NCI-H69 (cell line): ENCODE measurements around the gene KAT5.
"Not testable (repeated sequence)": the region's sequence is repeated elsewhere in the genome, so short reads cannot be mapped to it uniquely, and the experiment has no call there.

ENCODE experiments used
- DNase-seq: peaks from one replicate; lab custom pipeline; 2025; lab: John Stamatoyannopoulos, UW

KAT5 gene

DNA sequence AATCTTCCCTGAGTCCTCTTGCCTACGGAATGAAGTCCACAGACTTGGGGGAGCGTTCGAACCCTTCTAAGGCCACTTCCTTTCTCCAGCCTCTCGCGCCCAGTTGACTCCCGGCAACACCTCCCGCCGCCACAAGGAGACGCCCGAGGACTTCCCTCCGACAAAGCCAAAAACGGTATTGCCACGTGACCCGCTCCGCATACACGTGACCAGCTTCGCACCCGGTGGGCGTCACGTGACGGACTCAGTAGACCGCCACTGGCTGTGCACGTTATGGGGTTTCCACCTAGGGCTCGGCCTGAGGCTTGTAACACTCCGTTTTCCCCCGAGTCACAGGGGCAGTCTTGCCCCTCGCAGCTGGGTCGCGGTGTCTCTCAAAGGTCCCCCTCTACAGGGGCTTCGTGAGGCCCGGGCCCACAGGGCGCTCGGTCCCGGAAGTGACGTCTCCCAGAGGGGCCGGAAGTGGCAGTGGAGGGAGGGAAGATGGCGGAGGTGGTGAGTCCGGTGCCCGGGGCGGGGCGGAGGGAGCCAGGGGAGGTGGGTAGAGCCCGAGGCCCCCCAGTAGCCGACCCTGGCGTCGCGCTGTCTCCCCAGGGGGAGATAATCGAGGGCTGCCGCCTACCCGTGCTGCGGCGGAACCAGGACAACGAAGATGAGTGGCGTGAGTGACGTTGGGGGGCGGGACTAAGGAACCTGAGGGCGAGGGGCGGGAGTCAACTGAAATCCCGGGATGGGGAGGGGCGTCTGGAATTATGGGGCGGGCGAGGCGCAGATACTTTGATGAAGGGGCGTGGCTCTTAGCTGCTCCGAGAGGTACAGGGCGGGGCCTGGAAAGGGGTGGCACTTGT lies at the start of gene KAT5:
Gene KAT5 (plus strand): TSS at position 468 of the 848 bp plus-strand sequence. CDS start 16 bp downstream, at position 484.
- peak; percentile 99 for DNase-seq

DNA sequence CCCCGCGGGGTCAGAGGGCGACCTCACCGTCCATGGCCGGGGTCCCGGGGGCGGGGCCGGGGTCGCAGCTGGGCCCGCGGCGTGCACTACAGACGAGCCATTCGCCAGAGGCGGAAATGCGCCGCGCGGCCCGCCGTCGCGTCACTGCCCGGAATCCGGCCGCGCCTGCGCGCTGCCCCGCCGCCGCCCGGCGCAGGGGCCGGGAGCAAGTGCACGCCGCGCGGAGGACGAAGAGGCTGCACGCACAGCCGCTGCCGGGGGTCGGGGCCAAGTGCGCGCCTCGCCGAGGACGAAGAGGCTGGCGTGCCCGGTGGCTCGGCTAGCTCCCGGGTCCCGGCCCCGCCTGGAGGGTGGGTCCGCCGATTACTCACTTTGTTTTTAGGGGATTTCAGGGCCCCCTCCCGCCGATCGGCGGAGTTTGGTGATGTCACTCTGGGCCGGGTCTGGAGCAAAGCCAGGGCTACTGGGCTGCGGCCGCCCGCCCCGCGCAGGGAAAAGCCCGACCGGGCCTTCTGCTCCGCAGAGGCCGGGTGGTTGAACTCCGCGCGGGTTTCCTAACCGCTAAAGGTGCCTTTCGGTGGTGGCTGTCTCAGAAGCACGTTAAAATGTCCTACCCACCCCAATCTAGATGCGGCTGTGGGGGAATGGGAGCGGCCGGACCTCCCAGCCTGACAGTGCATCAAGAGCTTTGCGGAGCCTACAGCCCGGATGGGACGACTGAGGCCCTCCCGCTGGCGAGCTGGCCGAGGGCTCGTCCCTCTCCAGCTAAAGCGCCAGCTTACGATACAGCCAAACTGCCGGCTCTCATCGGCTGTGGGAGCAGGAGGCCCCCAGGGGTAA lies 49.0 kb upstream of the KAT5 start, which contains the start of gene RELA:
Gene RELA (minus strand): TSS at position 118 of the 840 bp plus-strand sequence. CDS start 84 bp downstream, at position 34.
- DNase-seq, result peak; percentile 94

GRCh38 chr11:65663639-65664200 lies 48.3 kb upstream of the KAT5 start:
- peak; percentile 65 for DNase-seq

GRCh38 chr11:65672180-65672860 lies 39.7 kb upstream of the KAT5 start:
- no peak for DNase-seq

GRCh38 chr11:65672982-65673381 lies 39.1 kb upstream of the KAT5 start:
- DNase-seq, result no peak

- no peak for DNase-seq
Measured at GRCh38 chr11:65680192-65680743, 31.8 kb upstream of the KAT5 start.

DNA sequence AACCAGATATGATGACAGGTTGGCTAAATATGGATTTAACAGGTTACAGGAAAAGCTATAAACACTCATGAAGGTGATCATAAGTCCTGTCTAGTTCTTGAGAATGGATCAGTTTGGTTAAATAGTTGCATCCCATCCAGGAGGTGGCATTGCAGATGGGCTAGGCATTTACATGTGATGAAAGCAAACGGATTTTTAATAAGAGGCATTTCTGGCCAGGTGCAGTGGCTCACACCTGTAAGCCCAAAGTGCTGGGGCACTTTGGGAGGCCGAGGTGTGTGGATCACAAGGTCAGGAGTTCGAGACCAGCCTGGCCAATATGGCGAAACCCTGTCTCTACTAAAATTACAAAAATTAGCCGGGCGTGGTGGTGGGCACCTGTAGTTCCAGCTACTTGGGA lies 28.6 kb upstream of the KAT5 start:
- peak; percentile 57 for DNase-seq

DNA sequence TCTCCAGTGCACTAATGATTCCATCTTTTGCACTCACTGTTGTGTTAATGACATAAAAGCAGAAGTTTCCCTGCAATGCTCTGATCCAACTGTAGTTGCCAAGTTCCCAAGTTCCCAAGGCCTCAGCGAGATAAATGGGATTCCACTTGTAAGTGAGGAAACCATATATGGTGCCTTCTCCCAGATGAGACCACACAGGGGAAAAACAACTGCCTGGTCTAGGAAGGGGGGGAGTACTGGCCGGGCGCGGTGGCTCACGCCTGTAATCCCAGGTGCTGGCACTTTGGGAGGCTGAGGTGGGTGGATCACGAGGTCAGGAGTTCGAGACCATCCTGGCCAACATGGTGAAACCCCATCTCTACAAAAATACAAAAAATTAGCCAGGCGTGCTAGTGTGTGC lies 26.1 kb upstream of the KAT5 start:
- no peak for DNase-seq

DNA sequence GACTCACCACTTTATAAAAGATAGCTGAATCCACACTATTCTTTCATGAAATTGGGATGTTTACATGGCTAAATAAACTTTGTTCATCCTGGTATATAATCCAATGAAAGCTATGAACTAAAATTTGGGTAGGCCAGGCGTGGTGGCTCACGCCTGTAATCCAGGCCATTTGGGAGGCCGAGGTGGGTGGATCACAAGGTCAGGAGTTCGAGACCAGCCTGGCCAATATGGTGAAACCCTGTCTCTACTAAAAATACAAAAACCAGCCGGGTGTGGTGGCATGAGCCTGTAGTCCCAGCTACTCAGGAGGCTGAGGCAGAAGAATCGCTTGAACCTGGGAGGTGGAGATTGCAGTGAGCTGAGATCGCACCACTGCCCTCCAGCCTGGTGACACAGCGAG lies 20.2 kb upstream of the KAT5 start:
- DNase-seq, result not testable (repeated sequence)

DNA sequence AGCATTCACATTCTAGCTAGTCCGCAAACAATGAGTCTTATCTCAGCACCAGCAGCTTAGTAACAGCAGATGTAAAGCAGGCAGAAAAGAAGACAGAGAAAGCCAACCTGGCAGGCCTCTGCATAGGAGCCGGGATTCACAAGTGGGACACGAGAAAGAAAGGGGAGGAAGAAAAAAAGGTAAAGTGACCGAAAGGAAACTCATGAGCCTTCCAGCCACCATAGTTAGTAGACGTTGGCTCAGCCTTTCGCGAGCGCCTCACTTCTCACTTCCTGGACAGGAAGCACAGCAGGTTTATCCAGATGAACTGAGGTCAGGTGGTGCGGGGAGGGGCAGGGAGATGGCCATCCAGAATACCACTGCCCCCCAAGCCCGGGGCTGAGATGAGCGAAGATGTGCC lies 19.7 kb upstream of the KAT5 start:
- DNase-seq, result no peak

GRCh38 chr11:65695459-65696241 lies 16.4 kb upstream of the KAT5 start:
- DNase-seq, result peak; percentile 99

- DNase-seq, result no peak
Measured at GRCh38 chr11:65696802-65697552, 15.1 kb upstream of the KAT5 start.

DNA sequence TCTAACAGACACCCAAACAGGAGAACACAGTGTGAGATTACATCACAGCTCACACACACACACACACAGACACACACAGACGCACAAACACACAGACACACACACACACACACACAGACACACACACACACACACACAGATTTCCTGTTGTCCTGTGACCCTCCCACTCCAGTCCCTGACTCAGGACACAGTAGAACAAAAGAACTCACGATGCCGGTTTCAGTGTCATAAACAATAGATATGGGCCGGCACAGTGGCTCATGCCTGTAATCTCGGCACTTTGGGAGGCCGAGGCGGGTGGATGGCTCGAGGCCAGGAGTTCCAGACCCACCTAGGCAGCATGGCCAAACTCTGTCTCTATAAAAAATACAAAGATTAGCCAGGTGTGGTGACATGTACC lies 13.8 kb upstream of the KAT5 start:
- no peak for DNase-seq

DNA sequence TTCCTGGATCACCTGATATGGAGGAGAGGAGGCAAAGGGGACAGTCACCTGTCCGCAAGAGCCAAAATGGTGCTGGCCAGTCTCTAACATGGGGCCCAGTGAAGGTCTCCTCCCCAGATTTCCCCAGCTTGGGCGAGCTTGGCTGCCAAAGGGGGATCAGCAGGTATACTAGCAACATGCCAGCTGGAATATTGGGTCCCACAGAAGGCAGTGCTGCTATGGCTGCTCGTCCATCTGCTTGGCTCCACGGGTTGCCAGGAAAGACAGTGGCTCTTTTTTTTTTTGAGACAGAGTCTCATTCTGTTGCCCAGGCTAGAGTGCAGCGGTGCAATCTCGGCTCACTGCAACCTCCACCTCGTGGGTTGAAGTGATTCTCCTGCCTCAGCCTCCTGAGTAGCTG lies 12.7 kb upstream of the KAT5 start:
- DNase-seq, result no peak

- DNase-seq, result peak; percentile 96
Measured at GRCh38 chr11:65700399-65700798, 11.7 kb upstream of the KAT5 start.

- no peak for DNase-seq
Measured at GRCh38 chr11:65701686-65702085, 10.4 kb upstream of the KAT5 start.

GRCh38 chr11:65703846-65704245 lies 8.2 kb upstream of the KAT5 start:
- DNase-seq, result no peak

GRCh38 chr11:65706303-65706763 lies 5.7 kb upstream of the KAT5 start:
- peak; percentile 90 for DNase-seq

DNA sequence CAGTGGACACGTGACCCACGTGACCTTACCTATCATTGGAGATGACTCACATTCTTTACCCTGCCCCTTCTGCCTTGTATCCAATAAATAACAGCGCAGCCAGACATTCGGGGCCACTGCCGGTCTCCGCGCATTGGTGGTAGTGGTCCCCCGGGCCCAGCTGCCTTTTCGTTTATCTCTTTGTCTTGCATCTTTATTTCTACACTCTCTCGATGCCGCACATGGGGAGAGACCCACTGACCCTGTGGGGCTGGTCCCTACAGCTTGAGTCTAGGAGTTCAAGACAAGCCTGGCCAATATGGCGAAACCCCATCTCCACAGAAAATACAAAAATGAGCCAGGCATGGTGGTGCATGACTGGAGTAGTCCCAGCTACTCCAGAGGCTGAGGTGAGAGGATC lies 5.0 kb upstream of the KAT5 start:
- DNase-seq, result not testable (repeated sequence)

GRCh38 chr11:65708451-65708850 lies 3.6 kb upstream of the KAT5 start:
- DNase-seq, result no peak
